ENCODE data around the gene CPNE8.

Gene CPNE8

GRCh38 chr12:38813923-38814322, 91.5 kb downstream of the CPNE8 start:
- H3K36me3 ChIP-seq (ENCODE audit: control insufficient read depth, insufficient read depth, low read length): no peaks in the 10 kb centered on the region
- H3K27me3 ChIP-seq (ENCODE audit: control insufficient read depth, insufficient read depth, low read length): no peaks in the 10 kb centered on the region
- no peak overlapping the region for H3K4me3 ChIP-seq (ENCODE audit: low read depth, low read length)
- H3K9ac ChIP-seq: no peak overlapping the region
- no peaks in the 10 kb centered on the region for H3K9me3 ChIP-seq (ENCODE audit: control insufficient read depth, low read length)
- H3K79me2 ChIP-seq: no peaks in the 10 kb centered on the region
- H3K27ac ChIP-seq: no peak overlapping the region
- H3K4me2 ChIP-seq (ENCODE audit: low read length): no peak overlapping the region
- H3K4me1 ChIP-seq: no peaks in the 10 kb centered on the region
- H2AFZ ChIP-seq: no peak overlapping the region
- TF ChIP-seq CTCF (IDR thresholded peaks at IDR 0.05): no peak

GRCh38 chr12:38811814-38812356, 93.5 kb downstream of the CPNE8 start:
- Histone ChIP-seq H3K79me2 (no peaks in the 10 kb centered on the region), H3K4me3 (ENCODE audit: low read depth, low read length) (no peak overlapping the region), H3K9me3 (ENCODE audit: control insufficient read depth, low read length) (no peaks in the 10 kb centered on the region), H3K36me3 (ENCODE audit: control insufficient read depth, insufficient read depth, low read length) (no peaks in the 10 kb centered on the region), H3K27ac (no peak overlapping the region), H3K4me2 (ENCODE audit: low read length) (no peak overlapping the region), H3K27me3 (ENCODE audit: control insufficient read depth, insufficient read depth, low read length) (no peaks in the 10 kb centered on the region), H2AFZ (no peak overlapping the region), H3K4me1 (no peaks in the 10 kb centered on the region), H3K9ac (no peak overlapping the region)
- TF ChIP-seq CTCF (IDR thresholded peaks at IDR 0.05): no peak

GRCh38 chr12:38809832-38810231, 95.6 kb downstream of the CPNE8 start:
- Histone ChIP-seq H2AFZ (no peak overlapping the region), H3K9ac (no peak overlapping the region), H3K9me3 (ENCODE audit: control insufficient read depth, low read length) (no peaks in the 10 kb centered on the region), H3K4me2 (ENCODE audit: low read length) (no peak overlapping the region), H3K36me3 (ENCODE audit: control insufficient read depth, insufficient read depth, low read length) (no peaks in the 10 kb centered on the region), H3K79me2 (no peaks in the 10 kb centered on the region), H3K4me3 (ENCODE audit: low read depth, low read length) (no peak overlapping the region), H3K27me3 (ENCODE audit: control insufficient read depth, insufficient read depth, low read length) (no peaks in the 10 kb centered on the region), H3K4me1 (no peaks in the 10 kb centered on the region), H3K27ac (no peak overlapping the region)
- no peak for TF ChIP-seq CTCF (IDR thresholded peaks at IDR 0.05)

- Histone ChIP-seq H3K36me3 (ENCODE audit: control insufficient read depth, insufficient read depth, low read length) (no peaks in the 10 kb centered on the region), H3K4me3 (ENCODE audit: low read depth, low read length) (no peak overlapping the region), H3K27me3 (ENCODE audit: control insufficient read depth, insufficient read depth, low read length) (no peaks in the 10 kb centered on the region), H2AFZ (no peak overlapping the region), H3K4me1 (no peaks in the 10 kb centered on the region), H3K79me2 (no peaks in the 10 kb centered on the region), H3K27ac (no peak overlapping the region), H3K4me2 (ENCODE audit: low read length) (no peak overlapping the region), H3K9ac (no peak overlapping the region), H3K9me3 (ENCODE audit: control insufficient read depth, low read length) (no peaks in the 10 kb centered on the region)
- no peak for TF ChIP-seq CTCF (IDR thresholded peaks at IDR 0.05)
These were observed 117.3 kb downstream of the CPNE8 start for GRCh38 chr12:38788106-38788505.

GRCh38 chr12:38785381-38785780, 120.0 kb downstream of the CPNE8 start:
- no peak overlapping the region for H3K9ac ChIP-seq
- no peaks in the 10 kb centered on the region for H3K9me3 ChIP-seq (ENCODE audit: control insufficient read depth, low read length)

More at GRCh38 chr12:38785381-38785780, 120.0 kb downstream of the CPNE8 start:
- Histone ChIP-seq H3K4me1 (no peaks in the 10 kb centered on the region), H3K79me2 (no peaks in the 10 kb centered on the region), H3K27me3 (ENCODE audit: control insufficient read depth, insufficient read depth, low read length) (no peaks in the 10 kb centered on the region), H2AFZ (no peak overlapping the region), H3K4me3 (ENCODE audit: low read depth, low read length) (no peak overlapping the region), H3K4me2 (ENCODE audit: low read length) (no peak overlapping the region), H3K27ac (no peak overlapping the region), H3K36me3 (ENCODE audit: control insufficient read depth, insufficient read depth, low read length) (no peaks in the 10 kb centered on the region)
- no peak for TF ChIP-seq CTCF (IDR thresholded peaks at IDR 0.05)

All from parathyroid adenoma (tissue), 2 donors.